A549 (cell line): ENCODE results near the gene RAB3IL1.

Source experiments
- EP300 ChIP-seq, 2 experiments: fragments of >200 bp; sonication (Bioruptor Twin); formaldehyde crosslinking; IDR thresholded peaks; 2 replicates in 1 of 2; 3 replicates in 1 of 2; pipeline ENCODE4 v1.6.1; 2016 to 2017
- JUNB ChIP-seq: fragments of >200 bp; sonication (Bioruptor Twin); formaldehyde crosslinking; IDR thresholded peaks from 2 replicates; pipeline ENCODE4 v1.6.1; 2016
- MAFK ChIP-seq: fragments of 450-650 bp; IDR thresholded peaks from 2 replicates; pipeline ENCODE4 v1.6.1; 2014; ENCODE audit not compliant: partially characterized antibody
- POLR2A ChIP-seq: IDR thresholded peaks from 2 replicates; pipeline ENCODE4 v1.6.1; 2012; ENCODE audit warnings: mild to moderate bottlenecking, low read length
- RARB ChIP-seq: fragments of 250-450 bp; sonication (Bioruptor Pico); IDR thresholded peaks from 2 replicates; pipeline ENCODE4 v1.8.0; 2021; ENCODE audit warnings: mild to moderate bottlenecking, moderate library complexity
- TF ChIP-seq, protein P1 (sequence below): fragments of >200 bp; sonication (Bioruptor Twin); formaldehyde crosslinking; IDR thresholded peaks from 3 replicates; pipeline ENCODE4 v1.5.1; 2016

DNA sequence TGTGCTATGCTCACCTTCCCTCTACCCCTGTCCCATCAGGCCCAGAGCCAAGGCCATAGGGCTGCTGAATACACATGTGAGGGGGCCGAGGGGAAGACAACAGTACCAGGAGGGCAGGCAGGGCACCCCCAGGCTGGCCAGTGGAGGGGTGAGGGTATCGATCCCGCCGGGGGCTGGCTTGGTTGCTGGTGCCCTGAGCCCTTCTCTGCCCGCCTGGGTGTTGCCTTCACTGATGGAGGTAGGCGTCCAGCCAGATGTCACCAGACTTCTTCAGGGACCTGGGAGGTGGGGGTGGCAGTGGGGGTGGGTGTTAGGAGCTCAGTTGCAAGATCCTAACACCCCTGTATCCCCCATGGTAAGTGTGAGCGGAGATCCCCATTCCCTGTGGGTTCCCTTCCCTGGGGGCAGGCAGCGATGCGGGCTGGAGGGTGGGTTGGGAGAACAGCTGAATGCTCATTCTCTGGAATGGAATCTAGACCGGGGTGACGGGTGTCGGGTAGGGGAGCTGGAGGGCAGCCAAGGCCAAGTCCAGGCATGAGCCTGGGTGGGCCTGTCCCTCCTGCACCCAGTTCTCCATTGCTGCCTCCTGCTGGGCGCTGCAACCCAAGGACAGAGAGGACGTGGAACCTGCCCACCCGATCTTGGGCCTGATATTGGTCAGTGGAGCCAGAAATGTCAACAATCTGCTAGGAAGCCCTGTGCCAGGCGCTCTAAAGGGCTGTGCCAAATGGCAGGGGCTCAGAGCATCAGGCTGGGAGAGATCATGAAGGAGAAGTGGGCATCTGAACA lies 43.6 kb downstream of the RAB3IL1 start:
- TF ChIP-seq RARB (CRISPR knock-in tag) = no peak
- TF ChIP-seq JUNB = no peak
- no peak for TF ChIP-seq POLR2A
- no peak for TF ChIP-seq MAFK
- no peak for TF ChIP-seq EP300 (IDR thresholded peaks at IDR 0.05)
- TF ChIP-seq, protein P1, sequence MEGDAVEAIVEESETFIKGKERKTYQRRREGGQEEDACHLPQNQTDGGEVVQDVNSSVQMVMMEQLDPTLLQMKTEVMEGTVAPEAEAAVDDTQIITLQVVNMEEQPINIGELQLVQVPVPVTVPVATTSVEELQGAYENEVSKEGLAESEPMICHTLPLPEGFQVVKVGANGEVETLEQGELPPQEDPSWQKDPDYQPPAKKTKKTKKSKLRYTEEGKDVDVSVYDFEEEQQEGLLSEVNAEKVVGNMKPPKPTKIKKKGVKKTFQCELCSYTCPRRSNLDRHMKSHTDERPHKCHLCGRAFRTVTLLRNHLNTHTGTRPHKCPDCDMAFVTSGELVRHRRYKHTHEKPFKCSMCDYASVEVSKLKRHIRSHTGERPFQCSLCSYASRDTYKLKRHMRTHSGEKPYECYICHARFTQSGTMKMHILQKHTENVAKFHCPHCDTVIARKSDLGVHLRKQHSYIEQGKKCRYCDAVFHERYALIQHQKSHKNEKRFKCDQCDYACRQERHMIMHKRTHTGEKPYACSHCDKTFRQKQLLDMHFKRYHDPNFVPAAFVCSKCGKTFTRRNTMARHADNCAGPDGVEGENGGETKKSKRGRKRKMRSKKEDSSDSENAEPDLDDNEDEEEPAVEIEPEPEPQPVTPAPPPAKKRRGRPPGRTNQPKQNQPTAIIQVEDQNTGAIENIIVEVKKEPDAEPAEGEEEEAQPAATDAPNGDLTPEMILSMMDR = no peak
